Activated CD4-positive, alpha-beta T cell treated with anti-CD3 and anti-CD28 coated beads, Interleukin-2, amount 50 U/mL, for 24 hours (primary cell): ENCODE results near the gene ZNF672.
A peak's percentile ranks its signal among the peaks of the same experiment; 100 is the strongest.
"Not testable (repeated sequence)": the region's sequence is repeated elsewhere in the genome, so short reads cannot be mapped to it uniquely, and the experiment has no call there.

Experiments
- DNase-seq, 2 donors: peaks; one replicate each; pipeline ENCODE4 v3.0.0-alpha.2; 2020; ENCODE audit warnings: low read depth in 1 of 2, low spot score in 1 of 2

Gene ZNF672

GRCh38 chr1:248837781-248838356, at the start of gene ZNF672:
ZNF672 (plus strand) TSS chr1:248838224; CDS start chr1:248847275, 9,051 bp downstream.
- peak; percentile 82 to 91 for DNase-seq

- DNase-seq: no peak
Observed at GRCh38 chr1:248788327-248788726, 49.7 kb upstream of the ZNF672 start.

- DNase-seq: not testable (repeated sequence)
Observed at GRCh38 chr1:248789337-248789736, 48.7 kb upstream of the ZNF672 start.

GRCh38 chr1:248790456-248790855, 47.6 kb upstream of the ZNF672 start:
- no peak for DNase-seq

GRCh38 chr1:248791010-248791409, 47.0 kb upstream of the ZNF672 start:
- no peak for DNase-seq

GRCh38 chr1:248792342-248792741, 45.7 kb upstream of the ZNF672 start:
- DNase-seq: no peak

GRCh38 chr1:248793592-248793991, 44.4 kb upstream of the ZNF672 start:
- no peak for DNase-seq

GRCh38 chr1:248794663-248795062, 43.4 kb upstream of the ZNF672 start:
- not testable (repeated sequence) for DNase-seq

GRCh38 chr1:248798791-248799190, 39.2 kb upstream of the ZNF672 start:
- DNase-seq: no peak

- no peak for DNase-seq
Observed at GRCh38 chr1:248800459-248800858, 37.6 kb upstream of the ZNF672 start.

- DNase-seq: no peak
Observed at GRCh38 chr1:248802454-248802853, 35.6 kb upstream of the ZNF672 start.

GRCh38 chr1:248803501-248803900, 34.5 kb upstream of the ZNF672 start:
- not testable (repeated sequence) for DNase-seq

- DNase-seq: no peak
Observed at GRCh38 chr1:248804771-248805681, 33.0 kb upstream of the ZNF672 start.

GRCh38 chr1:248805876-248806275, 32.1 kb upstream of the ZNF672 start:
- no peak for DNase-seq

GRCh38 chr1:248807067-248807737, 30.8 kb upstream of the ZNF672 start:
- peak; percentile 12 to 30 for DNase-seq

- DNase-seq: no peak
Observed at GRCh38 chr1:248808876-248809275, 29.1 kb upstream of the ZNF672 start.

GRCh38 chr1:248810000-248810726, 27.9 kb upstream of the ZNF672 start:
- no peak for DNase-seq

GRCh38 chr1:248810727-248811513, 27.1 kb upstream of the ZNF672 start:
- DNase-seq: no peak

GRCh38 chr1:248811514-248812490, 26.2 kb upstream of the ZNF672 start:
- no peak for DNase-seq
